Umbilical cord (tissue), 2 donors: ENCODE results near the gene CLIP2. TPM values are rescaled to one million over a fixed set of nuclear protein-coding genes. Genes with fewer than 3 reads are reported as not detected.
A peak's percentile ranks its signal among the peaks of the same experiment; 100 is the strongest.
"Not testable (repeated sequence)": the region's sequence is repeated elsewhere in the genome, so short reads cannot be mapped to it uniquely, and the experiment has no call there.

ENCODE experiments used
- DNase-seq: peaks from one replicate; pipeline ENCODE4 v3.0.0-alpha.2; 2015; ENCODE audit warnings: low spot score
- total RNA-seq: library from RNA; depleted of rRNA; stranded (reverse); fragments of >200 nt; gene quantifications from one replicate; pipeline ENCODE4 v1.2.3, GENCODE V29; 2014; ENCODE audit warnings: low replicate concordance; ENCODE audit not compliant: insufficient read depth

CLIP2 gene
- total RNA-seq, 1 donor from 2014 or later, result 45.0 TPM

DNA sequence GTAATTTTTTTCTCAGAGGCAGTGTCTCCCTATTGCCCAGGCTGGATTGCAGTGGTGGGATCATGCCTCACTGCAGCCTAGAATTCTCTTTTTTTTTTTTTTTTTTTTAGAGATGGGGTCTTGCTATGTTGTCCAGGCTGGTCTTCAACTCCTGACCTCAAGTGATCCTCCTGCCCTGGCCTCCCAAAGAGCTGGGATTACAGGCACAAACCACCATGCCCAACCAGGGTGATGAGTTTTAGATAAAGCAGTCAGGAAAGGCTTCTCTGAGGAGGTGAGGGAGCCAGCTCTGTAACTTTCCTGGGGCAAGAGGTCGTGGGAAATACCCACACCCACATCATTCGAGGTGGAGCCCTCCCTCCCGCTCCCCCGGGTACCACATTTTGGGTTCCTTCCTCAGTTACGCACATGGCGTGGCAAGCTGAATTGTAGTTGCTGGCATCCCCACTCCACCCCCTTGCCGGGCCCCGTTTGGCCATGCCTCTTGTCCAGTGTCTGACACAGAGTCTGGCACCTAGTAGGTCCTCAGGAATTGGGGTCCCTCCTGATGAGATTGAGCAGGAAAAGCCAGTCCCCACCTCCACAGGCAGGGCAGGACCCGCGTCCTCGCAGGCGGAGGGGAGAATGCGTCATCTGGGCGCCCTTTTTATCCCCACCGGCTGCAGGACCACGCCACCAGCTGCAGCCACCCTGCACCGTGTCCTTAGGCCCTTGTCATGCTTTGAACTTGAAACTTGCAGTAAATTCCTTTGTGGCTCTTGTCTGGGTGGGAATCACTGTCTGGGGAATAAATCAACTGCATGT lies 43.4 kb downstream of the CLIP2 start:
- DNase-seq, result no peak

DNA sequence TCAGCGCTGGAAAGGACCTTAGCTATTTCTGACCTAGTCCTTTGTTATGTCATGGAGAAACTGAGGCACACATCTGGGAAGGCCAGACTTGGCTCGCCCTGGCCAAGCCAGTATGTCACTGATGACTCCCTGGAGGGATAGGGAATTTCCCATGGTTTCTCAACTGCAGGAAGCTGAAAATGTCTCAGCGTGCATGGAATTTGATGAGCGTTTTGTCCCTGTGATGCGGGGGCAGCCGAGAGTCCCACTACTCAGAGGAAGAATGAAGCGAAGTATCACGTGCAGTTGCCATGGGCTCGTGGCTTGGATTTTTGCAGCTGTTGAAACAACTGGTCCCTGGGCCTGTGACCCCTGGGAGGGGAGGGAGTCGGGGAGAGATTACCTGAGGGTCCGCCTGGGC lies 44.8 kb downstream of the CLIP2 start:
- DNase-seq, result no peak

DNA sequence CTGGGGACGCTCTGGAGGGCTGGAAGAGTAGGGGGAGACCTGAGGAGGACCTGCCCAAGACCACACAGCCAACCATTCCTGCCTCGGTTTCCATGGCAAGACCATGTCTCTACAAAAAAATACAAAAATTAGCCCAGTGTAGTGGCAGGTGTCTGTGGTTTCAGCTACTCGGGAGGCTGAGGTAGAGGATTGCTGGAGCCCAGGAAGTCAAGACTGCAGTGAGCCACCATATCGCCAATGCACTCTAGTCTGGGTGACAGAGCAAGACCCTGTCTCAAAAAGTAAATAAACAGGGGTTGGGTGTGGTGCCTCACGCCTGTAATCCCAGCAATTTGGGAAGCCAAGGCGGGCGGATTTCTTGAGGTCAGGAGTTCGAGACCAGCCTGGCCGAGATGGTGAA lies 48.7 kb downstream of the CLIP2 start:
- no peak for DNase-seq

DNA sequence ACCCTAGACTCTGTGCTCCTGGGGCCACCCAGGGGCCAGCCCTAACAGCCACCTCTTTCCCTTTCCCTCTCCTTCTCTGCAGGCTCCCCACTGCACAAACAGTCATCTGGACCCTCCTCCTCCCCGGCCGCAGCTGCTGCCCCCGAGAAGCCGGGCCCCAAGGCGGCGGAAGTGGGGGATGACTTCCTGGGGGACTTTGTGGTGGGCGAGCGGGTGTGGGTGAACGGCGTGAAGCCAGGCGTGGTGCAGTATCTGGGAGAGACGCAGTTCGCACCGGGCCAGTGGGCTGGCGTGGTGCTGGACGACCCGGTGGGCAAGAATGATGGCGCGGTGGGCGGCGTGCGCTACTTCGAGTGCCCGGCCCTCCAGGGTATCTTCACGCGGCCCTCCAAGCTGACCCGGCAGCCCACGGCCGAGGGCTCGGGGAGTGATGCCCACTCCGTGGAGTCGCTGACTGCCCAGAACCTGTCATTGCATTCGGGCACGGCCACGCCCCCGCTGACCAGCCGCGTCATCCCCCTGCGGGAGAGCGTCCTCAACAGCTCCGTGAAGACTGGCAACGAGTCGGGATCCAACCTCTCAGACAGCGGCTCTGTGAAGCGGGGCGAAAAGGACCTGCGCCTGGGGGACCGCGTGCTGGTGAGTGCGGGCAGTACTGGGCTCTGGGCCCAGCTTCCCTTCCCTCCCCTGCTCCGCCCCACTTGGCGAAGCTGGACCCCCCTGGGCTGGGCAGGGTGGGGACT lies 49.3 kb downstream of the CLIP2 start:
- DNase-seq, result no peak

DNA sequence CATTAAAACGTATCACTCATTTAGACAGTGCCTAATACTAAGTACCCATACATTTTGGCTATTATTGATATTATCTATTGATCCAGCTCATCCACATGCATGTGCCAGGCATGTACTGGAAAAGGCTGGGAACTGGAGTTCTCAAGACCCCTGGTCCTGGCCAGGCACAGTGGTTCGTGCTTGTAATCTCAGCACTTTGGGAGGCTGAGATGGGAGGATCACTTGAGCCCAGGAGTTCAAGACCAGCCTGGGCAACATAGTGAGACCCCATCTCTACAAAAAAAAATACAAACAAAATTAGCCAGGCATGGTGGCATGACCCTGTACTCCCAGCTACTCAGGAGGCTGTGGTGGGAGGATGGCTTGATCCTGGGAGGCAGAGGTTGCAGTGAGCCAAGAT lies 50.4 kb downstream of the CLIP2 start:
- DNase-seq, result not testable (repeated sequence)

DNA sequence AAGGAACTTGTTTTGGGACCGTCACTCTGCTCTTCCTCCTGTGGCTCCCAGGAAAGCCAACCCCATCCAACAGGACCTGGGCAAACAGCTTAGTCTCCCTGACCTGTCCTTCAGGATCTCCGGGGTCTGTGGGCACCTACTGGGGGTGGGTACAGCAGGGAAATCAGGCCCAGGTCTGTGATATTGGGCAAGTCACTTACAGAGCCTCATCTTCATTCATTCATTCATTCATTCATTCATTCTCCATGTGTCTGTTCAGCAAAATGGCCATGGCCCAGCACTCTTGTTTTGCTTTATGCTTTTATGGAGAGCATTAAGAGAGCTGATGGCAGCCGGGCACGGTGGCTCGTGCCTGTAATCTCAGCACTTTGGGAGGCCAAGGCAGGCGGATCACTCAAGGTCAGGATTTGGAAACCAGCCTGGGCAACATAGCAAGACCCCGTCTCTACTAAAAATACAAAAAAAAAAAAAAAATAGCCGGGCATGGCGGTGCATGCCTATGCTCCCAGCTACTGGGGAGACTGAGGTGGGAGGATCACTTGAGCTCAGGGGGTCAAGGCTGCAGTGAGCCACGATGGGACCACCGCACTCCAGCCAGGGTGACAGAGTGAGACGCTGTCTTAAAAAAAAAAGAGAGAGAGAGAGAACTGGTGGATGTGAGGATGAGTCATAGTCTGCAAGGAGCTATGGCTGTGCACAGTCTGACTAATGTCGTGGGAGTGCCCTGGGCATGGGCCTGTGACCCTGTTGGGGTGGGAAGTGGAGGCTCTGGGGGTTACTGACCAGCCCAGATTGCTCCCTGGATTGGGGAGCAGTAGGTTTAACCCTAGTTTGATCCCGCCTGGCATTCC lies 54.3 kb downstream of the CLIP2 start:
- peak; percentile 11 for DNase-seq

DNA sequence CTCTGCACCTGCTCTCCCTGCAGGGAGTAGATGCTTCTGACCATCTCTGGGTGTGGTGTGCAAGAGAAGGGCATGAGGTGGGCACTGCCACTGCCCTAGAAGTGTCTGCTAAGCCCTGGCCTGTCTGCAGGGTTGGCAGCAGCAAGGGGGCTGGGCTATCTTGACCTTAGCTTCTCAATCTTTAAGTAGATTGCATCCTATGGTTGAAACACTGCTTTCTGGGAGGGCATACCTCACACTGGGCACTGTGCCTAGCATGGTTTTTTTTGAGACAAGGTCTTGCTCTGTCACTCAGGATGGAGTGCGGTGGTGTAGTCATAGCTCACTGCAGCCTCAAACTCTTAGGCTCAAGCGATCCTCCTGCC lies 54.9 kb downstream of the CLIP2 start:
- DNase-seq, result no peak

DNA sequence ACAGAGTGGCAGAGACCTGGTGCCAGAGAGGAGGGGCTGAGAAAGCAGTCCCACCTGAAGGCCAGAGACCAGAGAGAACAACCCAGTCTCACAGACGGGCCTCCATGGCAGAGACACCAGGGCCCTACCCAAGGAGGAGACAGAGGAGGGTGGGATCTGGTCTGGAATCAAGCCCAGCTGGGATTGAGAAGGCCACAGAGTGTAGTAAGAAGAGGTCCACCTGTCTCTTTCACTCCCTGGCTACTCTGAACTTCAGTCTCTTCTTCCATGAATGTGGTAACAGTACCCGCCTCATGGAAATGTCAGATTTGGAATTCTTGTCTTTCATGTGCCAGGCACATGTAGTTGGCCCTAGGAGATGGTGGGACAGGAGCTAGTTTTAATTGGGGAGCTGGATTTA lies 55.6 kb downstream of the CLIP2 start:
- no peak for DNase-seq

DNA sequence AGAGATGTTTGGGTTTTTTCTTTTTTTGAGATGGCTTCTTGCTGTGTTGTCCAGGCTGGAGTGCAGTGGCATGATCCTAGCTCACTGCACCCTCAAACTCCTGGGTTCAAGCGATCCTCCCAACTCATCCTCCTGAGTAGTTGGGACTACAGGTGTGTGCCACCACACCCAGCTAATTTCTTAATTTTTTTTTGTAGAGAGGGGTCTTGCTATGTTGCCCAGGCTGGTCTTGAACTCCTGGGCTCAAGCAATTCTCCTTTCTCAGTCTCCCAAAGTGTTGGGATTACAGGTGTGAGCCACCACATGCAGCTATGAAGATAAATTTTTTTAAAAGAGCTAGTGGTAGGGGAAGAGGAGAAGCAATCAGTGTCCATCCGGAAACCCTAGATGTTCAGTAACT lies 56.8 kb downstream of the CLIP2 start:
- DNase-seq, result no peak

DNA sequence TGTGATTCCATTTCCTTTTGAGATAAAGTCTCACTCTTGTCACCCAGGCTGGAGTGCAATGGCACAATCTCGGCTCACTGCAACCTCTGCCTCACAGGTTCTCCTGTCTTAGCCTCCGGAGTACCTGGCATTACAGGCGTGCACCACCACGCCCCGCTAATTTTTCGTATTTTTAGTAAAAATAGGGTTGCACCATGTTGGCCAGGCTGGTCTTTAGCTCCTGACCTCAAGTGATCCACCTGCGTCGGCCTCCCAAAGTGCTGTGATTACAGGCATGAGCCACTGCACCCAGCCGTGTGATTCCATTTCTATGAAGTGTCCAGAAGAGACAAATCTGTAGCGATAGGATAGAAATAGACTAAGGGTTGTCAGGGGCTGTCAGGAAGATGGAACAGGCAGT lies 60.4 kb downstream of the CLIP2 start:
- no peak for DNase-seq

DNA sequence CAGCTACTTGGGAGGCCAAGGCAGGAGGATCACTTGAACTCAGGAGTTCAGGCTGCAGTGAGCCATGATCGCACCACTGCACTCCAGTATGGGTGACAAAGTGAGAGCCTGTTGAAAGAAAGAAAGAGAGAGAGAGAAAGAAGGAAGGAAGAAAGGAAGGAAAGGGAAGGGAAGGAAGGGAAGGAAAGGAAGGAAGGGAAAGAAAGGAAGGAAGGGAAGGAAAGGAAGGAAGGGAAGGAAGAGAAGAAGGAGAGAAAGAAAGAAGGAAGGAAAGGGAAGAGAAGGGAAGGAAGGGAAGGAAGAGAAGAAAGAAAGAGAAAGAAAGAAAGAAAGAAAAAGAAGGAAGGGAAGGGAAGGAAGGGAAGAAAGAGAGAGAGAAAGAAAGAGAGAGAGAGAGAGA lies 61.5 kb downstream of the CLIP2 start:
- DNase-seq, result no peak

DNA sequence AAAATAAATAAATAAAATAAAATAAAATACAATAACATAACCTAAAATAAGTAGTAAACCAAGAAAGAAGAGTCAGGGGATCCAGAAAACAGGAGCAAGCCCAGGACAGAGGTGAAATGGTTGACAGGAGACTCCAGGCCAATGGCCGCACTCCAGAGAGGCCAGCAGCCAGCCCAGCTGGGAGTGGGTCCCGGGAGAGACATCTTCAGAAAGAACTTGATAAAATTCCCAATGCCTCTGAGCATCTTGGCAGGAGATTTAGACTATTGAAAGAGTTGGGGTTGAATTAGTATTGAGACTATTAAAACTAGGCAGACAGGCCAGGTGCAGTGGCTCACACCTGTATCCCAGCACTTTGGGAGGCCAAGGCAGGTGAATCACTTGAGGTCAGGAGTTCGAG lies 62.6 kb downstream of the CLIP2 start:
- DNase-seq, result no peak

DNA sequence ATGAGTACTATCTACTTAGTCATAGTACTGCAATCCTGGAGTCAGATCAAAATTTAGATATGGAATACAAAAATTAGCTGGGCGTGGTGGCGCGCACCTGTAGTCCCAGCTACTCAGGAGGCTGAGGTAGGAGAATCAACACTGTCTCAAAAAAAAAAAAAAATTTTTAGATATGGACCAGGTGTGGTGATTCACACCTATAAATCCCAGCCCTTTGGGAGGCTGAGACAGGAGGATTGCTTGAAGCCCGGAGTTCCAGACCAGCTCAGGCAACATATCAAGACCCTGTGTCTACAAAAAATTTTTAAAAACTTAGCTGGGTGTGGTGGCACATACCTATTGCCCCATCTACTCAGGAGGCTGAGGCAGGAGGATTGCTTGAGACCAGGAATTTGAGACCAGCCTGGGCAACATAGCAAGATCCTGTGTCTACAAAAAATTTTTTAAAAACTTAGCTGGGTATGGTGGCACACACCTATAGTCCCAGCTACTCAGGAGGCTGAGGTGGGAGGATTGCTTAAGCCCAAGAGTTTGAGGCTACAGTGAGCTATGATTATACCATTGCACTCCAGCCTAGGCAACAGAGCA lies 63.4 kb downstream of the CLIP2 start:
- DNase-seq, result not testable (repeated sequence)

DNA sequence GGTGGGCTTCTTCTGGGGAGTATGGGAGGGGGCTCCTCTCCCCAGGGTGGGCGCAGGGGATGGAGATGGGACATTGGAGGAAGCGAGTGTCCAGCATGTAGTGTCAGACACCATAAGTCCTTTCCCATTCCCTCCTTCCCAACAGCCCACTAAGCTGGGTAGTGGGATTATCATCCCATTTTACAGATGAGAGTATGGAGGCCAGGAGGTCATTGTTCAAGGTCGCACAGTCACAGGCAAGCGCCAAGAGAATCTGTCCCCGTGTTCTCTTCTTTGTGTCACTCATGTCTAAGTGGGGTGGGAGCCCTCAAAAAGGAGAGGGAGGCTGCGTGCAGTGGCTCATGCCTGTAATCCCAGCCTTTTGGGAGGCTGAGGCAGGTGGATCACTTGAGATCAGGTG lies 64.8 kb downstream of the CLIP2 start:
- no peak for DNase-seq

DNA sequence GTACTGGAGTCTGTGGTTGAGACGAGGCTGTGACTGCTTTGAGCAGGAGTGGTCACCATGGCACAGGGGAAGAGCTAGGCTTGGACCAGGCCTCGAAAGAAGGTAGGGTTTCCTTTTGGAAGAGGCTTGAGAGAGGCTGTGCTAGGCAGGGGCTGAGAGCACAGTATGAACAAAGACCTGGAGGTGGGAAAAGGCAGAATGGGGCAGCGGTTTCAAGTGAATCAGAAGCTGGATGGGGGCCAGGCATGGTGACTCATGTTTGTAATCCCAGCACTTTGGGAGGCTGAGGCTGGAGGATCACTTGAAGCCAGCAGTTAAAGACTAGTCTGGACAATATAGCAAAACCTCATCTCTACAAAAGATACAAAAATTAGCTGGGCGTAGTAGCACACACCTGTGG lies 65.9 kb downstream of the CLIP2 start:
- DNase-seq, result no peak

DNA sequence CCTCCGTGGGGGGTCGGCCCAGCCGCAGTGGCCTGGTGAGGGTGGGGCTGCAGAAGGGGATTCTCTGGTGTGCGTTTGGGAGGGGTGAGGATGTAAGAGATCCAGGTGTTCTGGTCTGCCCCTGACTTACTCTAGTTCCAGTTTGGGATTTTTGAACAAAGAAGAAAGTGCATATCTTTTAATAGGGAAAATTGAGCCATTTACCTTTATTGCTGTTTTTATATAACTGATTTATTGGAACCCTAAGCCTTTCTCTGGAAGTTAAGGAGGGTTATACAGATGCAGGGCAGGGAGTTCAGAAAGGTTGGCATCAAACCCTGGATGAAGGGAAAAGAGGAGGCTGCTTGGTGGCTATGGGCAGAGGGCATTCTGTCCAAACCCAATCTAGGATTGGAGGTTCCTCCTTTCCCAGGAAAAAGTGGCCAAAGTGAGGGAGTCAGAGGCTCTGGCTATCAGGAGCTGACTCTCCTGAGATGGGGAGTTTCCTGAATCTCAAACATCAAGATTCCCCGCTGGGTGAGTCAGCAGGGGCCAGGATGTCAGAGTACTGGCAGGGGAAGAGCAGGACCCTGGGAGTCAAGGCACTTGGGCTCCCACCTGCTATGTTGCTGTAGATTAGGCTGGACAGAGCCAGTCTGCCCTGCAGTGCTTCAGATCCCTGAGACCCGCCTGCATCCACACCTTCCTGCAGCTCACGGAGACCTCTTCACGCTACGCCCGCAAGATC lies 67.5 kb downstream of the CLIP2 start:
- no peak for DNase-seq

DNA sequence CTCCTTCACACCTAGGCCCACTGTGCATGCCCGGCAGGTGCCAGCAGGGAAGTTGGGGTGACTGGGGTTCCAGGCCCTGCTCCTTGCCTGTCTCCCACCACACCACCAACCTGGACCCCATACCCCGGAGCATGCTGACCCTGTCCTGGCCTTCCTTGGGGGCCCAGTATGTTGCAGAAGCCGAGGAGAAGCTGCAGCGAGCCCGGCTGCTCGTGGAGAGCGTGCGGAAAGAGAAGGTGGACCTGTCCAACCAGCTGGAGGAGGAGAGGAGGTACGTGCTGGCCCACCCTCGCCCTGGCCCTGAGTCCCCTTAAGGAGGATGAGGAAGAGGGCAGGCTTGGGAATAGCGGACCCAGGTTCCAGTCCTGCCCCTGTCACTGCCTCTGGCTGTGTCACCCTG lies 70.8 kb downstream of the CLIP2 start:
- DNase-seq, result no peak

DNA sequence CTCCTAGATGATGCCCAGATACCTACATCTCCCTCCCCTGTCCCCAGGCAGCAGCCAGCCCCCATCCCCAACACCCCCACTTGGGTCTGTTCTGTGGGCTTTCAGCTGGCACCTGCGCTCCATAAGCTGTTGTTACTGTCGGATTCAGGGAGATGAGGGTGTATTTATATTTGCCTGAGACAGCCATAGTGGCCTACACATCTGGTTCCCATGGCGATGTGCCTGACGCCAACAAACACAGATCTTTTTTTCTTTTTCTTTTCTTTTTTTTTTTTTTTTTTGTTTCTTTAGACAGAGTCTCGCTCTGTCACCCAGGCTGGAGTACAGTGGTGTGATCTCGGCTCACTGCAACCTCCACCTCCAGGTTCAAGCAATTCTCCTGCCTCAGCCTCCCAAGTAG lies 73.1 kb downstream of the CLIP2 start:
- DNase-seq, result no peak

DNA sequence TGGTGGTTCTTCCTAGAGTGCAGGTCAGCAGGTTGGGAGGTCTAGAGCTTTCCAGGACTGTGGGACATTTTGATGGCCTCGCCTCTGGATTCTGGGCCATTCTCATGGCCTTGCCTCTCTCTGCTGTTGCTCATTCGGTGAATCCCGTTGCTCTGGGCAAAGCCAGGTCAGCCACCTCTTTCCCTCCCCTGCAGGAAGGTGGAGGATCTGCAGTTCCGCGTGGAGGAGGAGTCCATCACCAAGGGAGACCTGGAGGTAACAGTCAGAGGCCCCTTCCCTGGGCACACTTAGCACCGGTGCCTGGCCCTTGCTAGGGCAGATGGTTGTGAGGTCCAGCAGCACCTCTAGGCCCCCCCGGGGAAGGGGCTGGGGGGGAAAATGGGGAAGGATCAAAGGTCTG lies 74.9 kb downstream of the CLIP2 start:
- DNase-seq, result no peak

DNA sequence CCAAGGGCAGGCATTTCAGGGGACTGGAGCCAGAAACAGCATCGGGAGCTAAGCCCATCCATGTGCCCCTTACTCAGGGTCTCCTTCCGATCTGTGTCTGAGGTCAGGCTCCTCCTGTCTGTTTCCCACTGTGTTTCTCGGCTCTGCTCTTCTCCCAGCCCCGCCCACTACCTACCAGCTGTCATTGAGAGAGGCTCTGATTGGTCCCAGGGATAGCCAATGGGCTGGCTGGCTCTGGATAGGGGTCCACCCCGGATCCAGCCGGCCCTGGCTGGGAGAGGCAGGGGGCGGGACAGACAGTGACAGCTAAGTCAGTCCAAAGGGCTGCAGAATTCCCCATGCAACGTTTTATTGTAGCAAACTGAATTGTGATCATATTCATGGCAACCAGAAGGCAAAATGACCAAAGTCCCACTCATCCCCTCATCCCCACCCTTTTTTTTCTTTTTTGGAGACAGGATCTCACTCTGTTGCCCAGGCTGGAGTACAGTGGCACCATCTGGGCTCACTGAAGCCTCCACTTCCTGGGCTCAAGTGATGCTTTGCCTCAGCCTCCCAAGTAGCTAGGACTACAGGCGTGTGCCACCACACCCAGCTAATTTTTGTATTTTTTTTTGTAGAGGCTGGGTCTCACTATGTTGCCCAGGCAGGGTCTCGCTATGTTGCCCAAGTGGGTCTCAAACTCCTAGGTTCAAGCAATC lies 76.3 kb downstream of the CLIP2 start:
- DNase-seq, result peak; percentile 68
